Transverse colon (tissue), 4 donors: ENCODE results near the gene UIMC1. TPM values are rescaled to one million over a fixed set of nuclear protein-coding genes. Genes with fewer than 3 reads are reported as not detected.

Experiments
- DNase-seq: peaks from one replicate; pipeline ENCODE4 v3.0.0-alpha.2; 2019
- H3K27ac ChIP-seq, 4 donors: fragments of 200-600 bp; sonication (generic); 2 replicates each; pipeline ENCODE4 v1.5.1; 2016 to 2018; ENCODE audit warnings: inconsistent platforms in 4 of 4
- H3K27me3 ChIP-seq: fragments of 200-600 bp; sonication (generic); 2 replicates; pipeline ENCODE4 v1.5.1; 2017; ENCODE audit warnings: inconsistent platforms
- H3K36me3 ChIP-seq, 4 donors: fragments of 200-600 bp; sonication (generic); 2 replicates each; pipeline ENCODE4 v1.5.1; 2017 to 2019; ENCODE audit warnings: inconsistent platforms in 4 of 4
- H3K4me1 ChIP-seq, 4 donors: fragments of 200-600 bp; sonication (generic); 2 replicates each; pipeline ENCODE4 v1.5.1; 2017 to 2020; ENCODE audit warnings: inconsistent platforms in 4 of 4
- H3K4me3 ChIP-seq, 4 donors: fragments of 200-600 bp; sonication (generic); 1 replicate in 1 of 4; 2 replicates in 3 of 4; pipeline versions ENCODE4 v1.5.1 to v1.6.1; 2017 to 2019; ENCODE audit warnings: inconsistent platforms in 4 of 4
- H3K9me3 ChIP-seq, 2 donors: fragments of 200-600 bp; sonication (generic); 2 replicates each; pipeline ENCODE4 v1.5.1; 2017 to 2019; ENCODE audit warnings: inconsistent platforms in 2 of 2
- CTCF ChIP-seq, 5 experiments: fragments of 200-600 bp in 3 of 5; fragments of 450-650 bp in 2 of 5; sonication (generic) in 3 of 5; IDR thresholded peaks; 1 replicate in 2 of 5; 2 replicates in 3 of 5; pipeline ENCODE4 v1.5.1; 2016 to 2017; ENCODE audit warnings: antibody characterized with exemption in 5 of 5, inconsistent platforms in 3 of 5, mild to moderate bottlenecking in 2 of 5, moderate library complexity in 1 of 5
- EP300 ChIP-seq: sonication (generic); formaldehyde crosslinking; IDR thresholded peaks from one replicate; pipeline ENCODE4 v1.6.1; 2017; ENCODE audit warnings: antibody characterized with exemption, low read depth
- POLR2A ChIP-seq: fragments of 450-650 bp; IDR thresholded peaks from one replicate; pipeline ENCODE4 v1.6.1; 2016; ENCODE audit warnings: antibody characterized with exemption, mild to moderate bottlenecking, moderate library complexity
- POLR2AphosphoS5 ChIP-seq, 3 donors: sonication (generic); formaldehyde crosslinking; IDR thresholded peaks; one replicate each; pipeline ENCODE4 v1.6.1; 2016; ENCODE audit warnings: antibody characterized with exemption in 3 of 3
- WGBS, 2 donors: methylation state at CpG; one replicate each; pipeline ENCODE4 v1.1.5; 2018; ENCODE audit warnings: low coverage in 1 of 2; 5-methylcytosine and 5-hydroxymethylcytosine counted together
- in situ Hi-C, 4 donors: fragments of 200-750 bp; cut with MboI; loops; one replicate each; pipeline versions ENCODE4 v1.15.0 to v1.15.1; 2017; ENCODE audit warnings: low sequenced_read_pairs in 3 of 4, low pct_ligation_motif_present in 1 of 4, low pct_unique_long_range_greater_than_20kb in 1 of 4
- intact Hi-C: fragments of 100-400 bp; cut with DNase I; formaldehyde crosslinking; loops from one replicate; pipeline ENCODE4 v1.15.1; 2023; ENCODE audit warnings: low total_unique reads
- total RNA-seq, 4 donors: library from RNA; depleted of rRNA; stranded (reverse); fragments of >200 nt; gene quantifications; one replicate each; pipeline ENCODE4 v1.1.0, GENCODE V29; 2016

The UIMC1 gene
- total RNA-seq, 4 donors from 2014 or later, result 25.1 to 213 (median 34.6) TPM

- peaks cover 0 to 43% (median 21%) of the 10 kb centered on the region in 4 donors for H3K36me3 ChIP-seq
- no peak for DNase-seq
- H3K9me3 ChIP-seq, result no peaks in the 10 kb centered on the region
- no peak overlapping the region for H3K4me3 ChIP-seq
- in situ Hi-C loops, result loop anchor here in 1 of 4 donors (25.0 kb wide), 1 partner anchor 241 kb away; no protein-coding TSS in a partner anchor
- TF ChIP-seq POLR2A, result no peak
- no peak for TF ChIP-seq POLR2AphosphoS5 (IDR thresholded peaks at IDR 0.05)
- no peak for TF ChIP-seq CTCF (IDR thresholded peaks at IDR 0.05)
- TF ChIP-seq EP300, result no peak
- H3K4me1 ChIP-seq, result no peaks in the 10 kb centered on the region
- WGBS, 2 donors, result 91 to 92% methylated on average over 3 to 5 of the region's 5 CpGs
- no peak overlapping the region for H3K27ac ChIP-seq
- intact Hi-C loops, result no loop called here
- H3K27me3 ChIP-seq, result no peaks in the 10 kb centered on the region
Observed at GRCh38 chr5:176902911-176903664, 103.5 kb downstream of the UIMC1 start.

DNA sequence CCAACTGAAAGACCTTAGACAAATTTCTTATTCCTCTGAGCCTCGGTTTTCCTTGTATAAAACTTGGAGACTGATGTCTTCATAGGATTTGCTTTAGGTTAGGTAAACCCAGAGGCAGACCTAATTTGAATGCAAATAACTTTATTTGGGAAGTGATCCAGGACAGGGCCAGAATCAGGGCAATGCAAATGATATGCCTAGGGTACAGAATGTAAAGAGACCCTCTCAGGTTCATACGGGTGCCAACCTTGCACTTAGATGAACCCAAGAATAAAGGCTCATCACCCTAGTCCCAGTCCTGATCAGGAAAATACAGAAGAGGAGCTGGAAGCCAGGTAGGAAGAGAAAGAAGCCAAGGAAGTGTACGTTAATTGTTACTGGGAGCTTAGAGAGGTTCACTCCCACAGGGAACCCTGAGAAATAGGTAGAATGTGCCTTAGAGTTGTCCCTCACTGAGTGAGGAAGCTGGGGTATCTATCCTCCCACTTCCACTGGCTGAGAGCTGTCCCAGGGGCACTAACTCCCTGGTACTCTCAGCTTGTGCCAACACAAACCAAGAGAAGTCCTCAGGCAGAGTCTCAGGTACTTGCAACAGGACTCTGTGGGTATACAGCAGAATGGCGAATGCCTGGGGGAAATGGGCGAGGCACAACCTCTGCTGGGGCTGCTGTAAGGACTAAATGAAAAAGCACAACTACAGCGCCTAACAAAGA lies 104.3 kb downstream of the UIMC1 start:
- DNase-seq, result no peak
- Histone ChIP-seq H3K27ac (no peak overlapping the region), H3K4me1 (no peaks in the 10 kb centered on the region), H3K4me3 (no peak overlapping the region), H3K27me3 (no peaks in the 10 kb centered on the region), H3K9me3 (no peaks in the 10 kb centered on the region), H3K36me3 (peaks cover 0 to 34% (median 16%) of the 10 kb centered on the region in 4 donors)
- intact Hi-C loops, result no loop called here
- TF ChIP-seq CTCF (IDR thresholded peaks at IDR 0.05), result no peak
- no peak for TF ChIP-seq POLR2AphosphoS5 (IDR thresholded peaks at IDR 0.05)
- TF ChIP-seq EP300, result no peak
- no peak for TF ChIP-seq POLR2A
- 83% methylated on average over 4 to 6 of the region's 6 CpGs for WGBS, 2 donors
- in situ Hi-C loops, result loop anchor here in 1 of 4 donors (25.0 kb wide), 1 partner anchor 240 kb away; no protein-coding TSS in a partner anchor

DNA sequence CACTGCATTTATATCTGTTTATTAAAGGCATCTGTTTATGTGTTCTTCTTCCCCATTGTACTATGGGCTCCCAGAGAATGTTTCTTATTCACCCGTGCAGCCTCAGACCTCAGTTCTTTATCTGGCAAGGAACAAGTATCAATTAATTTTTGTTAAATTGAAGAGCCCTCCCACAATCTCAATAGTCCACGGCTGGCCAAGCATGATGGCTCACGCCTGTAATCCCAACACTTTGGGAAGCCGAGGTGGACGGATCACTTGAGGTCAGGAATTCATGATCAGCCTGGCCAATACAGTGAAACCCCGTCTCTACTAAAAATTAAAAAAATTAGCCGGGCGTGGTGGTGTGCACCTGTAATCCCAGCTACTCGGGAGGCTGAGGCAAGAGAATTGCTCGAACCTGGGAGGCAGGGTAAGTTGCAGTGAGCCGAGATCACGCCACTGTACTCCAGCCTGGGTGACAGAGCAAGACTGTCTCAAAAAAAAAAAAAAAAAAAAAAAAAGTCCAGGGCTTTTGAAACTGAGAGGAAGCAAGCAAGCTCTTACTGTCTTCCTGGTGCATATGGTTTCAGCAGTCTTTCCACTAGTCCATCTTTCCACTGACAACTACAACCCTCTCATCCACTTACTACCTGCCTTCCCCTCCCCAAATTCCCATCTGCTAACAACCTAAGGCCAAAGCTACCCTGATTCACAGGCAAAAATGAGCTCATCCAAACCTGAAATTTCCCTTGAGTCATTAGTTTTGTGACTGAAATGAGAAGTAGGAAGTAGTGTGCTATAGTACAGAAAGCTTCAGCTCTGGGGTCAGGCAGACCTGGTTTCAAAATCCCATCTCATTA lies 105.1 kb downstream of the UIMC1 start:
- TF ChIP-seq EP300 (no peak), POLR2A (no peak), POLR2AphosphoS5 (IDR thresholded peaks at IDR 0.05) (no peak), CTCF (IDR thresholded peaks at IDR 0.05) (no peak)
- no peaks in the 10 kb centered on the region for H3K27me3 ChIP-seq
- intact Hi-C loops (no loop called here), in situ Hi-C loops (loop anchor here in 1 of 4 donors (25.0 kb wide), 1 partner anchor 239 kb away; no protein-coding TSS in a partner anchor)
- no peaks in the 10 kb centered on the region for H3K4me1 ChIP-seq
- no peaks in the 10 kb centered on the region for H3K9me3 ChIP-seq
- H3K4me3 ChIP-seq, result no peak overlapping the region
- WGBS, 2 donors, result 71 to 88% methylated on average over 1 to 12 of the region's 12 CpGs
- peaks cover 0 to 27% (median 13%) of the 10 kb centered on the region in 4 donors for H3K36me3 ChIP-seq
- DNase-seq, result no peak
- no peak overlapping the region for H3K27ac ChIP-seq
